Upper lobe of left lung (tissue), 6 donors: Measurements from ENCODE around the gene ARID5B. TPM values are rescaled to one million over a fixed set of nuclear protein-coding genes. Genes with fewer than 3 reads are reported as not detected.
A peak's percentile ranks its signal among the peaks of the same experiment; 100 is the strongest.

ENCODE experiments used
- ATAC-seq, 2 donors: fragments of 200-7000 bp; cut with Tn5 transposase; one replicate each; pipeline ENCODE4 v1.9.1; 2022; ENCODE audit warnings: mild to moderate bottlenecking in 2 of 2, moderate library complexity in 2 of 2; ENCODE audit not compliant: low FRiP score in 2 of 2
- DNase-seq, 2 donors: peaks; one replicate each; pipeline ENCODE4 v3.0.0-alpha.2; 2019 to 2020
- H3K27ac ChIP-seq, 4 donors: fragments of 200-600 bp; sonication (generic); one replicate each; pipeline ENCODE4 v1.5.1; 2016 to 2019
- H3K27me3 ChIP-seq, 4 donors: fragments of 200-600 bp; sonication (generic); one replicate each; pipeline ENCODE4 v1.5.1; 2017 to 2019
- H3K36me3 ChIP-seq, 4 donors: fragments of 200-600 bp; sonication (generic); one replicate each; pipeline ENCODE4 v1.5.1; 2016 to 2019
- H3K4me1 ChIP-seq, 4 donors: fragments of 200-600 bp; sonication (generic); one replicate each; pipeline ENCODE4 v1.5.1; 2018 to 2019
- H3K4me3 ChIP-seq, 4 donors: fragments of 200-600 bp; sonication (generic); one replicate each; pipeline ENCODE4 v1.5.1; 2017 to 2019; ENCODE audit warnings: mild to moderate bottlenecking in 2 of 4, moderate library complexity in 1 of 4
- H3K9me3 ChIP-seq, 4 donors: fragments of 200-600 bp; sonication (generic); one replicate each; pipeline ENCODE4 v1.5.1; 2018 to 2019
- EP300 ChIP-seq, 4 donors: sonication (generic); formaldehyde crosslinking; IDR thresholded peaks; one replicate each; pipeline ENCODE4 v1.5.1; 2017; ENCODE audit warnings: antibody characterized with exemption in 4 of 4, control low read depth in 2 of 4
- POLR2A ChIP-seq, 4 donors: fragments of 450-650 bp; IDR thresholded peaks; one replicate each; pipeline ENCODE4 v1.5.1; 2016 to 2017; ENCODE audit warnings: antibody characterized with exemption in 4 of 4, mild to moderate bottlenecking in 2 of 4
- POLR2AphosphoS5 ChIP-seq, 2 donors: sonication (generic); formaldehyde crosslinking; IDR thresholded peaks; one replicate each; pipeline ENCODE4 v1.5.1; 2017; ENCODE audit warnings: antibody characterized with exemption in 2 of 2
- WGBS, 2 donors: methylation state at CpG; one replicate each; pipeline ENCODE4 v1.1.5; 2017 to 2018; 5-methylcytosine and 5-hydroxymethylcytosine counted together
- total RNA-seq, 6 donors: library from RNA; depleted of rRNA in 4 of 6; stranded (reverse); fragments of >200 nt in 4 of 6; gene quantifications; one replicate each; pipeline versions ENCODE4 v1.1.0 to v1.2.1, GENCODE V29; 2016 to 2021
- TF ChIP-seq, protein P1 (sequence below), 6 experiments: fragments of 450-650 bp in 4 of 6; fragments of 200-600 bp in 2 of 6; sonication (generic) in 2 of 6; IDR thresholded peaks; one replicate each; pipeline ENCODE4 v1.5.1; 2016 to 2019; ENCODE audit warnings: antibody characterized with exemption in 6 of 6
- donor health status: DM: no; HTN: no; CAD: no; lungs with moderate emphysema.
- donor health status: DM: no; HTN: yes; CAD: no; lungs with severe emphysema.

The ARID5B gene
- total RNA-seq, 6 donors from 2014 or later: 20.2 to 51.3 (median 28.4) TPM

DNA sequence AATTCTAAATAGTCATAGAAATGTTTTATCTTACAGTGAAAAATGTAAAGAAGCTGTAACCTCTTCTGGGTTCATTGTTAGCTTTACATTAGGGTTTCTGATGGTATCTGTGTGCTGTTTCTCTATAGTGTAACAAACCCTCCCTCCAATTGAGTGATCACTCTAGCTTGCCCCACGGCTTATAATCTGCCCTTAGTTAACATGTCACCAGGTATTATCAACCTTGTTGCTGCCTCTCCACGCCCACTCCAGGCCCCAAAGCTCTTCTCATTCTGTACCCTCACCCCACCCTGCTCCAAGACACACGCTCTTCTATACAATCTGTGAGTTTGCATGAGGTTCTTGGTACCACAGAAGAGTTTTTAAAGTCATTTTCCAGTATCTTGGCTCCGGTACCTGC, 139.4 kb downstream of the ARID5B start:
- Histone ChIP-seq H3K27me3 (no peaks in the 10 kb centered on the region), H3K4me3 (no peak overlapping the region), H3K4me1 (peaks cover 28 to 50% (median 41%) of the 10 kb centered on the region in 4 donors), H3K36me3 (no peaks in the 10 kb centered on the region), H3K27ac (no peak overlapping the region), H3K9me3 (no peaks in the 10 kb centered on the region)
- ATAC-seq: no peak
- DNase-seq: no peak
- TF ChIP-seq POLR2A (IDR thresholded peaks at IDR 0.05) (no peak), EP300 (IDR thresholded peaks at IDR 0.05) (no peak), POLR2AphosphoS5 (IDR thresholded peaks at IDR 0.05) (no peak)
- TF ChIP-seq, protein P1, sequence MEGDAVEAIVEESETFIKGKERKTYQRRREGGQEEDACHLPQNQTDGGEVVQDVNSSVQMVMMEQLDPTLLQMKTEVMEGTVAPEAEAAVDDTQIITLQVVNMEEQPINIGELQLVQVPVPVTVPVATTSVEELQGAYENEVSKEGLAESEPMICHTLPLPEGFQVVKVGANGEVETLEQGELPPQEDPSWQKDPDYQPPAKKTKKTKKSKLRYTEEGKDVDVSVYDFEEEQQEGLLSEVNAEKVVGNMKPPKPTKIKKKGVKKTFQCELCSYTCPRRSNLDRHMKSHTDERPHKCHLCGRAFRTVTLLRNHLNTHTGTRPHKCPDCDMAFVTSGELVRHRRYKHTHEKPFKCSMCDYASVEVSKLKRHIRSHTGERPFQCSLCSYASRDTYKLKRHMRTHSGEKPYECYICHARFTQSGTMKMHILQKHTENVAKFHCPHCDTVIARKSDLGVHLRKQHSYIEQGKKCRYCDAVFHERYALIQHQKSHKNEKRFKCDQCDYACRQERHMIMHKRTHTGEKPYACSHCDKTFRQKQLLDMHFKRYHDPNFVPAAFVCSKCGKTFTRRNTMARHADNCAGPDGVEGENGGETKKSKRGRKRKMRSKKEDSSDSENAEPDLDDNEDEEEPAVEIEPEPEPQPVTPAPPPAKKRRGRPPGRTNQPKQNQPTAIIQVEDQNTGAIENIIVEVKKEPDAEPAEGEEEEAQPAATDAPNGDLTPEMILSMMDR (IDR thresholded peaks at IDR 0.05): no peak
- 82 to 93% methylated on average over 4 of the region's 4 CpGs for whole genome bisulfite sequencing, 2 donors

DNA sequence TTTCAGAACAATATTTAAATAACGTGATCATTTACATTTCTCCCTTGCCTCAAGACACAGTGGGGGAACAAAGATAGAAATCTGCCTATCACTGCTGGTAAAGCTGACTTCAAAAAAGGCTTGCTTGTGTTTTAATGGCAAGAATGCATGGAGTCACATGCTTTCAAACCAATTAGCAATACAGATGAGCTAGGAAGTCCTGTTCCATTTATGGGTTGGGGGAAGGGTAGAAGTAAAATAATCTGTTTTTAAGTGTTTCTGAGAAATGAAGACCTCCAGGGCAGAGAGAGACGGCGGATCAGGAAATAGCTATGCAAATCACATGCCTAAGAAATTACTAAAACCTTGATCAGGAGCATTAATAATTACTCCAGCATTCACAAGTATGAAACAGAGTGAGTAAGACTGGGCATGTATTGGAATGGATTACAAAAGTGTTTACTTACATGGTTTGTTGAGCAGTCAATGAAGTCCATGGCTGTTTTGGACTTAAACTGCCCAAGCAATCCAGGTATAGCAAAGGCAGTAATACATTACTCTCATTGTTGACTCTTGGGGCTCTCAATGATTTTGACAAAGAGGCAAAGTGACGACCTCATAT, 142.0 kb downstream of the ARID5B start:
- Histone ChIP-seq H3K4me1 (peaks cover 41 to 62% (median 48%) of the 10 kb centered on the region in 4 donors), H3K36me3 (no peaks in the 10 kb centered on the region), H3K27me3 (no peaks in the 10 kb centered on the region), H3K27ac (peak overlapping the region in 2 of 4 donors; percentile 18 to 47), H3K9me3 (no peaks in the 10 kb centered on the region), H3K4me3 (no peak overlapping the region)
- ATAC-seq: no peak
- 59 to 60% methylated on average over 4 of the region's 4 CpGs for WGBS, 2 donors
- no peak for DNase-seq
- no peak for TF ChIP-seq EP300 (IDR thresholded peaks at IDR 0.05)
- TF ChIP-seq POLR2AphosphoS5 (IDR thresholded peaks at IDR 0.05): no peak
- TF ChIP-seq, protein P1 (IDR thresholded peaks at IDR 0.05): no peak
- no peak for TF ChIP-seq POLR2A (IDR thresholded peaks at IDR 0.05)

DNA sequence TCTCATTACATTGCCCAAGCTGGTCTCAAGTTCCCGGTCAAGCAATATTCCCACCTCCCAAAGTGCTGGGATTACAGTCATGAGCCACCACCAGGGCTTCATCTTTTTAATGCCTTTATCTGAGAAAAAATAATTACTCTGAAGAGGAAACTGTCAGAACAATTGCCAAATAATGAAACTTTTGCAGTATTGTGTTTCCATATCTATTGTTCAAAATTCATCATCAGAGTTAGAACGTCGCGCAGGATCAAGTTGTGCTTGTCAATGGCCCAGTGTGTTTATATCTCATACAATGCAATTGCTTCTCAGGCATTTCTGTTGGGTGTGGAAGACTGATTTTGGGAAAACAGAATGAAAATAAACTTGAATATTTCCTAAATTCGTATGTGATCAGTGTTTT, 143.1 kb downstream of the ARID5B start:
- Histone ChIP-seq H3K4me1 (peaks cover 36 to 62% (median 43%) of the 10 kb centered on the region in 4 donors), H3K27ac (peak overlapping the region in 2 of 4 donors; percentile 18 to 73), H3K4me3 (no peak overlapping the region), H3K9me3 (no peaks in the 10 kb centered on the region), H3K27me3 (no peaks in the 10 kb centered on the region), H3K36me3 (no peaks in the 10 kb centered on the region)
- no peak for DNase-seq
- WGBS, 2 donors: 81% methylated on average over 5 of the region's 5 CpGs
- ATAC-seq: no peak
- no peak for TF ChIP-seq EP300 (IDR thresholded peaks at IDR 0.05)
- no peak for TF ChIP-seq POLR2AphosphoS5 (IDR thresholded peaks at IDR 0.05)
- no peak for TF ChIP-seq POLR2A (IDR thresholded peaks at IDR 0.05)
- TF ChIP-seq, protein P1 (IDR thresholded peaks at IDR 0.05): no peak

DNA sequence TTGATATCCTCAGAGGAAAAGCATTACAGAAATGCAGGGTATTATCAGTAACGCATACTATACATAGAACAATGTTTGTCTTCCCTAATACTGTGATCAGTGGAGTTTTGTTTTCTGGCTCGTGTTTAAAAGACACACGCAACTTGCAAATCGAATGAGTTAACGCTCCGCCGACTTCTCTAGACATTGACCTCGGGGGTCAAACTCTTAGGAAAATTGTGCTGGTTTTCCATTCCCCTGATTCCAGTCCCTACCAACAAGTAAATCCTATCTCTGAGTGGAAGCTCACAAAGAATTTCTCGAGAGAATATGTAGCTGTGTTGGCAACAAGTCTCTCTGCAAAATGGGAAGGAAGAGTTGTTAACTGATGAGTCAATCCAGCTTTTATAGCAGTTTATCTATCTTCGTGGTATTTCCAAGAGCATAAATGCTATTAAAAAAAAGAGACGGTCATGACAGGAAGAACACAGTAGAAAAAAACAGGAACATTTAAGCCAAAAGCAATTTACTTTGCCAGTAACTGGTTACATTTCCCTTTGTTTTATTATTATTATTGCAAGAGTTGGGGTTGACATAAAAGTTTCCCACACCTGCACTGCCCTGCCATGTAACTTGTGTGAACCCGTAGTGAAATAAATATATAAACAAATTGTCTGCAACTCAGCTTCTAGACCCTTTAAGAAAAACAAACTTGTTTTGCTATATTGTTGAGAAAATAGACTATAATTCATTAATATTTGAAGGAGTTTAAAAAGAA, 144.4 kb downstream of the ARID5B start:
- H3K4me1 ChIP-seq: peaks cover 37 to 65% (median 43%) of the 10 kb centered on the region in 4 donors
- ATAC-seq: peak in 1 of 2 donors; percentile 68
- WGBS, 2 donors: 50 to 55% methylated on average over 12 of the region's 12 CpGs
- no peaks in the 10 kb centered on the region for H3K36me3 ChIP-seq
- peak in 1 of 2 donors; percentile 20 for TF ChIP-seq POLR2AphosphoS5 (IDR thresholded peaks at IDR 0.05)
- no peak for TF ChIP-seq EP300 (IDR thresholded peaks at IDR 0.05)
- peak overlapping the region; percentile 73 to 89 (median 86) for H3K27ac ChIP-seq
- H3K9me3 ChIP-seq: no peaks in the 10 kb centered on the region
- no peak overlapping the region for H3K4me3 ChIP-seq
- DNase-seq: no peak
- H3K27me3 ChIP-seq: no peaks in the 10 kb centered on the region

DNA sequence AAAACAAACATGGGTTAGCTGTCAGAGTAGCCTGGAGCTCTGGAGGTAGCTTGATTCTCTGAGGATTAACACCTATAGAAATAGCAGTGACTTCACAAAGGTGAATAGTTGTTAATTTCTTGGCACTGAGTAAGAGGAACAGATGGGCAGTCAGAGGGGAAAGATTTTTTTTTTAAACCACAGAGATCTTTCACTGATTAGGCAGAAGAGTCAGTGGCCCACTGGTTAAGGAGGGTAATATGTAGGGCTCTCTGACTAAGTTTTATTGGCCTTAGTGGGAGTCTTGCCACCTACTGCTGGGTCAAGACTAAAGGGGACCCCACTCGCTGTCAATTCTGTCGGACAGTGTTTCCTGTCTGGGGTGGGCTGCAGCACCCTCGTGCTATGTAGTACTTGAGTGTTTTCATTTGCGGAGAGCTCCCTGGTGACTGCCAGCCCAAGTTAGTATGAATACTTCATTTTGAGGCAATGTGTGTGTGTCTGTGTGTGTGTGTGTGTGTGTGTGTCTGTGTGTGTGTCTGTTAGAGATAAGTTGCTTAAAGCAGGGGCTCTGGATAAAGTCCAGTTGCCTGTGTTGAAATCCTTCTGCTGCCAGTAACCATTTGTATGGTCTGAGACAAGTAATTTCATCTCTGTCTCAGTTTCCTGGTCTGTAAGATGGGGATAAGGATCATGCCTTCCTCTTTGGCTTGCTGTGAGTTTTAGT, 145.2 kb downstream of the ARID5B start:
- no peaks in the 10 kb centered on the region for H3K27me3 ChIP-seq
- H3K4me3 ChIP-seq: no peak overlapping the region
- DNase-seq (no peak), ATAC-seq (peak in 1 of 2 donors; percentile 12)
- WGBS, 2 donors: 48 to 80% methylated on average over 2 to 4 of the region's 4 CpGs
- peaks cover 0 to 3% (median 0%) of the 10 kb centered on the region in 4 donors for H3K36me3 ChIP-seq
- no peaks in the 10 kb centered on the region for H3K9me3 ChIP-seq
- peak overlapping the region; percentile 73 to 89 (median 86) for H3K27ac ChIP-seq
- peaks cover 37 to 70% (median 44%) of the 10 kb centered on the region in 4 donors for H3K4me1 ChIP-seq
- TF ChIP-seq EP300 (IDR thresholded peaks at IDR 0.05) (no peak), POLR2AphosphoS5 (IDR thresholded peaks at IDR 0.05) (no peak), POLR2A (IDR thresholded peaks at IDR 0.05) (no peak)
- TF ChIP-seq, protein P1 (IDR thresholded peaks at IDR 0.05): no peak
